HG02763 (cell line): ENCODE data around the gene NCOA6.
"Not testable (repeated sequence)": the region's sequence is repeated elsewhere in the genome, so short reads cannot be mapped to it uniquely, and the experiment has no call there.

Source experiments
- ATAC-seq: cut with Tn5 transposase; IDR thresholded peaks from one replicate; pipeline ENCODE4 v1.9.1; 2021; ENCODE audit warnings: mild to moderate bottlenecking, moderate library complexity; ENCODE audit not compliant: unreplicated experiment

The NCOA6 gene

GRCh38 chr20:34780291-34780690, 45.2 kb downstream of the NCOA6 start:
- not testable (repeated sequence) for ATAC-seq

- no peak for ATAC-seq
These were observed 49.3 kb downstream of the NCOA6 start for GRCh38 chr20:34776177-34776576.

GRCh38 chr20:34774886-34775285, 50.6 kb downstream of the NCOA6 start:
- no peak for ATAC-seq

- no peak for ATAC-seq
These were observed 51.0 kb downstream of the NCOA6 start for GRCh38 chr20:34774449-34774848.

- ATAC-seq: no peak
These were observed 51.7 kb downstream of the NCOA6 start for GRCh38 chr20:34773726-34774125.

- no peak for ATAC-seq
These were observed 53.0 kb downstream of the NCOA6 start for GRCh38 chr20:34772437-34772836.

- no peak for ATAC-seq
These were observed 53.8 kb downstream of the NCOA6 start for GRCh38 chr20:34771680-34772081.

GRCh38 chr20:34768096-34768495, 57.4 kb downstream of the NCOA6 start:
- ATAC-seq: no peak

- ATAC-seq: no peak
These were observed 63.4 kb downstream of the NCOA6 start for GRCh38 chr20:34762031-34762555.

GRCh38 chr20:34755367-34755766, 70.1 kb downstream of the NCOA6 start:
- no peak for ATAC-seq

- no peak for ATAC-seq
These were observed 70.8 kb downstream of the NCOA6 start for GRCh38 chr20:34754611-34755010.

- no peak for ATAC-seq
These were observed 71.6 kb downstream of the NCOA6 start for GRCh38 chr20:34753706-34754461.

- ATAC-seq: no peak
These were observed 74.0 kb downstream of the NCOA6 start for GRCh38 chr20:34751453-34751852.

- ATAC-seq: no peak
These were observed 75.0 kb downstream of the NCOA6 start for GRCh38 chr20:34750484-34750883.

- ATAC-seq: no peak
These were observed 76.7 kb downstream of the NCOA6 start for GRCh38 chr20:34748709-34749108.

GRCh38 chr20:34747479-34747878, 78.0 kb downstream of the NCOA6 start:
- ATAC-seq: no peak

GRCh38 chr20:34746674-34747073, 78.8 kb downstream of the NCOA6 start:
- no peak for ATAC-seq

GRCh38 chr20:34744847-34745246, 80.6 kb downstream of the NCOA6 start:
- no peak for ATAC-seq

- no peak for ATAC-seq
These were observed 81.1 kb downstream of the NCOA6 start for GRCh38 chr20:34744340-34744739.

- ATAC-seq: no peak
These were observed 82.4 kb downstream of the NCOA6 start for GRCh38 chr20:34743039-34743438.

GRCh38 chr20:34736106-34736735, 89.2 kb downstream of the NCOA6 start:
- no peak for ATAC-seq

GRCh38 chr20:34732523-34732922, 92.9 kb downstream of the NCOA6 start:
- no peak for ATAC-seq
